Neuronal stem cell (in vitro differentiated cells): ENCODE data around the gene ITGA8.
"Not testable (repeated sequence)": the region's sequence is repeated elsewhere in the genome, so short reads cannot be mapped to it uniquely, and the experiment has no call there.

Experiments used
- DNase-seq: peaks from one replicate; pipeline ENCODE4 v3.0.0-alpha.2; 2013; ENCODE audit warnings: low spot score
- H2AFZ ChIP-seq: one replicate; pipeline ENCODE4 v1.6.1; 2013; ENCODE audit warnings: mild to moderate bottlenecking, low read length, inconsistent platforms
- H2AK5ac ChIP-seq: 2 replicates; pipeline ENCODE4 v1.6.1; 2013; ENCODE audit warnings: low read depth, mild to moderate bottlenecking, inconsistent platforms, low read length, moderate library complexity, mixed read lengths
- H2BK120ac ChIP-seq: 2 replicates; pipeline ENCODE4 v1.6.1; 2013; ENCODE audit warnings: low read depth, mild to moderate bottlenecking, inconsistent platforms, low read length, moderate library complexity, mixed read lengths
- H2BK12ac ChIP-seq: one replicate; pipeline ENCODE4 v1.6.1; 2013; ENCODE audit warnings: low read length, inconsistent platforms
- H2BK15ac ChIP-seq: 2 replicates; pipeline ENCODE4 v1.6.1; 2013; ENCODE audit warnings: mild to moderate bottlenecking, low read length, inconsistent platforms, mixed read lengths
- H2BK5ac ChIP-seq: one replicate; pipeline ENCODE4 v1.6.1; 2013; ENCODE audit warnings: inconsistent platforms, mild to moderate bottlenecking, low read length, moderate library complexity
- H3K14ac ChIP-seq: one replicate; pipeline ENCODE4 v1.6.1; 2013; ENCODE audit warnings: low read length, inconsistent platforms
- H3K18ac ChIP-seq: 2 replicates; pipeline ENCODE4 v1.6.1; 2013; ENCODE audit warnings: low read length, inconsistent platforms
- H3K23ac ChIP-seq: 2 replicates; pipeline ENCODE4 v1.6.1; 2013; ENCODE audit warnings: low read depth, mild to moderate bottlenecking, mixed read lengths, low read length, inconsistent platforms; ENCODE audit not compliant: poor library complexity
- H3K27ac ChIP-seq: replicated peaks from 3 replicates; pipeline ENCODE4 v1.5.1; 2013; ENCODE audit warnings: low read length, inconsistent platforms
- H3K27me3 ChIP-seq, 3 experiments: 2 replicates each; pipeline ENCODE4 v1.6.1; 2013; ENCODE audit warnings: low read length in 3 of 3, mild to moderate bottlenecking in 2 of 3, inconsistent platforms in 1 of 3, low read depth in 1 of 3, mixed read lengths in 1 of 3, moderate library complexity in 1 of 3; ENCODE audit not compliant: control insufficient read depth in 3 of 3, insufficient read depth in 3 of 3
- H3K36me3 ChIP-seq, 2 donors: replicated peaks in 1 of 2; 2 replicates each; pipeline ENCODE4 v1.6.1; 2013; ENCODE audit warnings: low read length in 2 of 2; ENCODE audit not compliant: control insufficient read depth in 2 of 2, insufficient read depth in 2 of 2
- H3K4ac ChIP-seq: 2 replicates; pipeline ENCODE4 v1.6.1; 2013; ENCODE audit warnings: inconsistent platforms, mild to moderate bottlenecking, low read length, moderate library complexity
- H3K4me1 ChIP-seq, 2 donors: 1 replicate in 1 of 2; 2 replicates in 1 of 2; pipeline ENCODE4 v1.6.1; 2013; ENCODE audit warnings: low read length in 2 of 2, low read depth in 1 of 2; ENCODE audit not compliant: control insufficient read depth in 2 of 2, insufficient read depth in 1 of 2
- H3K4me2 ChIP-seq: one replicate; pipeline ENCODE4 v1.6.1; 2013; ENCODE audit warnings: mild to moderate bottlenecking, low read length, inconsistent platforms; ENCODE audit not compliant: insufficient read depth, poor library complexity, severe bottlenecking
- H3K4me3 ChIP-seq, 2 donors: 2 replicates each; pipeline ENCODE4 v1.5.1; 2013; ENCODE audit warnings: low read length in 2 of 2, mild to moderate bottlenecking in 2 of 2, inconsistent platforms in 1 of 2, moderate library complexity in 1 of 2
- H3K79me1 ChIP-seq: one replicate; pipeline ENCODE4 v1.6.1; 2013; ENCODE audit warnings: low read depth, mild to moderate bottlenecking, inconsistent platforms, low read length, moderate library complexity
- H3K9ac ChIP-seq: one replicate; pipeline ENCODE4 v1.6.1; 2013; ENCODE audit warnings: mild to moderate bottlenecking, low read depth, low read length, inconsistent platforms; ENCODE audit not compliant: poor library complexity
- H3K9me3 ChIP-seq, 2 donors: replicated peaks in 1 of 2; 2 replicates each; pipeline versions ENCODE3 to v1.6.1; 2013; ENCODE audit warnings: low read length in 2 of 2, mild to moderate bottlenecking in 2 of 2, inconsistent platforms in 1 of 2, low read depth in 1 of 2, mixed read lengths in 1 of 2, moderate library complexity in 1 of 2; ENCODE audit not compliant: control insufficient read depth in 2 of 2, insufficient read depth in 1 of 2
- H4K8ac ChIP-seq: one replicate; pipeline ENCODE4 v1.6.1; 2013; ENCODE audit warnings: low read depth, mild to moderate bottlenecking, inconsistent platforms, low read length, moderate library complexity
- H4K91ac ChIP-seq: one replicate; pipeline ENCODE4 v1.6.1; 2013; ENCODE audit warnings: low read length, low read depth, mild to moderate bottlenecking, inconsistent platforms; ENCODE audit not compliant: poor library complexity
- WGBS, 2 donors: extraction: QIAGEN DNeasy Blood & Tissue Kit; methylation state at CpG; one replicate each; pipeline ENCODE4 v1.1.7; 2013; ENCODE audit warnings: missing lambda C conversion rate in 2 of 2, mixed read lengths in 1 of 2; ENCODE audit not compliant: insufficient read length in 2 of 2, insufficient replicate concordance in 1 of 2; ENCODE audit errors: extremely low coverage in 2 of 2; 5-methylcytosine and 5-hydroxymethylcytosine counted together

Gene ITGA8

GRCh38 chr10:15557168-15557567 is 162.6 kb downstream of the ITGA8 start:
- no CpG with 5 or more reads among the region's 3 CpGs for WGBS, 2 donors
- H2BK12ac ChIP-seq, H3K23ac ChIP-seq, H2BK5ac ChIP-seq, H3K9me3 ChIP-seq, H3K4me3 ChIP-seq, H3K79me1 ChIP-seq, DNase-seq, H3K4ac ChIP-seq, H3K4me1 ChIP-seq, H2BK15ac ChIP-seq, H2AK5ac ChIP-seq, H3K14ac ChIP-seq, H3K36me3 ChIP-seq, H2BK120ac ChIP-seq, H4K91ac ChIP-seq, H3K4me2 ChIP-seq, H3K9ac ChIP-seq, H2AFZ ChIP-seq, H3K27me3 ChIP-seq, H3K18ac ChIP-seq, H3K27ac ChIP-seq, H4K8ac ChIP-seq: not testable (repeated sequence)

GRCh38 chr10:15550950-15551349 is 168.8 kb downstream of the ITGA8 start:
- no peak for DNase-seq
- no peak overlapping the region for H3K4ac ChIP-seq
- H3K36me3 ChIP-seq, result no peaks in the 10 kb centered on the region
- H2AK5ac ChIP-seq, result no peak overlapping the region
- H3K18ac ChIP-seq, result no peak overlapping the region
- no peak overlapping the region for H4K91ac ChIP-seq
- no peak overlapping the region for H3K27ac ChIP-seq
- H3K23ac ChIP-seq, result no peak overlapping the region
- no peak overlapping the region for H2BK5ac ChIP-seq
- H2AFZ ChIP-seq, result no peak overlapping the region
- H3K9ac ChIP-seq, result no peak overlapping the region
- no peak overlapping the region for H3K4me3 ChIP-seq
- H2BK12ac ChIP-seq, result no peak overlapping the region
- peaks cover 0 to 3% of the 10 kb centered on the region in 2 donors for H3K9me3 ChIP-seq
- no peak overlapping the region for H3K14ac ChIP-seq
- H2BK120ac ChIP-seq, result no peak overlapping the region
- H2BK15ac ChIP-seq, result no peak overlapping the region
- H3K27me3 ChIP-seq, result no peaks in the 10 kb centered on the region
- H3K4me2 ChIP-seq, result no peak overlapping the region
- H3K79me1 ChIP-seq, result no peaks in the 10 kb centered on the region
- no CpG with 5 or more reads among the region's 3 CpGs for WGBS, 2 donors
- no peak overlapping the region for H4K8ac ChIP-seq
- H3K4me1 ChIP-seq, result no peaks in the 10 kb centered on the region

- H3K79me1 ChIP-seq, result no peaks in the 10 kb centered on the region
- H2BK5ac ChIP-seq, result no peak overlapping the region
- no peak overlapping the region for H3K4me3 ChIP-seq
- no peak overlapping the region for H2BK120ac ChIP-seq
- H4K8ac ChIP-seq, result no peak overlapping the region
- H2BK12ac ChIP-seq, result no peak overlapping the region
- H3K36me3 ChIP-seq, result no peaks in the 10 kb centered on the region
- no peak overlapping the region for H3K27ac ChIP-seq
- H3K4ac ChIP-seq, result no peak overlapping the region
- H2AFZ ChIP-seq, result no peak overlapping the region
- no peak for DNase-seq
- peaks cover 0 to 3% of the 10 kb centered on the region in 2 donors for H3K9me3 ChIP-seq
- no peak overlapping the region for H4K91ac ChIP-seq
- H3K9ac ChIP-seq, result no peak overlapping the region
- no peak overlapping the region for H2AK5ac ChIP-seq
- H3K27me3 ChIP-seq, result no peaks in the 10 kb centered on the region
- H2BK15ac ChIP-seq, result no peak overlapping the region
- no peak overlapping the region for H3K18ac ChIP-seq
- H3K4me1 ChIP-seq, result no peaks in the 10 kb centered on the region
- H3K23ac ChIP-seq, result no peak overlapping the region
- no CpG with 5 or more reads among the region's 8 CpGs for WGBS, 2 donors
- H3K4me2 ChIP-seq, result no peak overlapping the region
- no peak overlapping the region for H3K14ac ChIP-seq
Measured at GRCh38 chr10:15548331-15548730, 171.4 kb downstream of the ITGA8 start.

DNA sequence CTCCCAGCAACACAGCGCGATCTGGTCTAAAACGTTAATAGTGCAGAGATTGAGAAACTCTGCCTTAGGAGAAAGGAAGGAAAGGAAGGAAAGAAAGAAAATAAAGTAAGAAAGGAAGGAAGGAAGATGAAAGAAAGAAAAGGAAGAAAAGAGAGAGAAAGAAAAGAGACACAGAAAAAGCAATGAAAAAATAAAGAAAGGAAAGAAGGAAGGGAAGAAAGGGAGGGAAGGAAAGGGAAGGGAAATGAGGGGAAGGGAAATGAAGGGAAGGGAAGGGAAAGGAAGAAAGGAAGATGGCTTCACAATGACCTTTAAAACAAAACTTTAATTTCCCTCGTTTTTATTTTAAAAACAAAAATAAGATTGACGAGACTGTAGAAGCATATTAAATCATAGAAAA is 173.1 kb downstream of the ITGA8 start:
- H3K9ac ChIP-seq, result no peak overlapping the region
- H2BK5ac ChIP-seq, result no peak overlapping the region
- no peak overlapping the region for H2BK12ac ChIP-seq
- no peak overlapping the region for H3K4me3 ChIP-seq
- peaks cover 0 to 3% of the 10 kb centered on the region in 2 donors for H3K9me3 ChIP-seq
- H3K4me1 ChIP-seq, result no peaks in the 10 kb centered on the region
- no peak overlapping the region for H2AK5ac ChIP-seq
- H3K4ac ChIP-seq, result no peak overlapping the region
- H3K79me1 ChIP-seq, result no peaks in the 10 kb centered on the region
- no CpG with 5 or more reads among the region's 5 CpGs for WGBS, 2 donors
- no peak overlapping the region for H3K4me2 ChIP-seq
- no peaks in the 10 kb centered on the region for H3K27me3 ChIP-seq
- H3K36me3 ChIP-seq, result no peaks in the 10 kb centered on the region
- H3K23ac ChIP-seq, result no peak overlapping the region
- no peak overlapping the region for H2BK120ac ChIP-seq
- DNase-seq, result no peak
- H3K18ac ChIP-seq, result no peak overlapping the region
- no peak overlapping the region for H3K27ac ChIP-seq
- no peak overlapping the region for H3K14ac ChIP-seq
- no peak overlapping the region for H2BK15ac ChIP-seq
- H4K8ac ChIP-seq, result no peak overlapping the region
- no peak overlapping the region for H4K91ac ChIP-seq
- no peak overlapping the region for H2AFZ ChIP-seq
